ENCODE data around the gene DENND5B. TPM values are rescaled to one million over a fixed set of nuclear protein-coding genes. Genes with fewer than 3 reads are reported as not detected.
A peak's percentile ranks its signal among the peaks of the same experiment; 100 is the strongest.
"Not testable (repeated sequence)": the region's sequence is repeated elsewhere in the genome, so short reads cannot be mapped to it uniquely, and the experiment has no call there.

DENND5B gene
- total RNA-seq, 1 experiment from 2014 or later, result 15.6 TPM

DNA sequence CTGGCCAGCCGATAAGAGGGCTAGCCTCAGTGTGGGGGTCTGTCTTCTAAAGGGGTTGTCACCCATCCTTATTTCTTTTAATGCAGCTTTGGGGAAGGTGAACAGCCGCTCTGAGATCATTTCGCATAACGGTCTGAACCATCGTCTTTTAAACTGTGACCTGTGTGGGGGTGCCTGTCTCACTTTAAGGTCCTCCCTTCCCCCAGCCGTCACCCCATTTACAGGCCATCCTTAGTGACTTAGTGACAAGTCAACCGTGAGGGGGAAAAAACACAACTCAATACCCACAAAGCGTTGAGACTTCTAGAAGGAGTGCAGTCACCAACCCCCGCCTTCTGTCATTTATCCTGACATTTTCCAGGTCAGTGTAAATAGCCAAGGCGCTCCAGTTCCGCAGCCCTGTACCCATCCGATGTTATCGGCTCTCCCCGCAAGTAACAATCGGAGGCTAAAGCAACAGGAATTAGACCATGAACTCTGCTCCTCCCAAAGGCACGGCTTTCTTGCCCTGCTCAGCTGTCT, 505 bp upstream of the DENND5B start:
- peak; percentile 15 for DNase-seq (ENCODE audit: low read depth)

- DNase-seq (ENCODE audit: low read depth), result peak; percentile 74
Measured at GRCh38 chr12:31589904-31590641, 863 bp downstream of the DENND5B start.

DNA sequence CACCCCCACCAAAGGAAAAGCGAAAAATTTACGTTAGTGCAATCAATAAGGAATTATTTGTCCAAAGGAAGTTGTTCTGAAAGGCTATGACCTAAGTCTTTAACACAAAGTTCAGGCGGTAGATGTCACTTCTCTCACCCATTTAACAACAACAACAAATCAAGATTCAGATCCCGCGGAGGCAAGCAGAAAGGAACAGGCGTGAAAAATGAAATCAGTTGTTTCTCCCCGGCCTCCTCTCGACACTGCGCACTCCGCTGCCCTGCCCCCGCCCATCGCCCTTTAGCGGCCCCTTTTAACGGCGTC, 1.4 kb downstream of the DENND5B start:
- DNase-seq (ENCODE audit: low read depth), result no peak

DNA sequence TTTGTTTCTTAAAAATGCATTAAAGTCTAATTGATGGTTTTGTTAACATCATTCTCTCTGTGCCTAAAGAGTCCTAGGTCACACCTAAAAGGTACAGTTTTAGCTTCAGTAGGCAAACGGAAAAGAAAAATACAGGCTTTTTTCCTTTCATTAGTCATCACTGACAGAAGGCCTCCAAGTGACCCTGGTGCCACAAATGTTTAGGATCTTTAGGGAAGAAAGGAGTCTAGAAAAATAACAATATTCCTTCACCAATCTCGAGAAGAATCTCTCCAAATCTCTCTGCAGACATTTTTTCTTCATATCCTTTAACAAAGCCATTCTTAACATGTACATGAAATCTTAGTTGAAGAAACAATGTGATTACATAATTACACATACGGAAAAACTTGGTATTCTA, 2.0 kb downstream of the DENND5B start:
- peak; percentile 20 for DNase-seq (ENCODE audit: low read depth)

DNA sequence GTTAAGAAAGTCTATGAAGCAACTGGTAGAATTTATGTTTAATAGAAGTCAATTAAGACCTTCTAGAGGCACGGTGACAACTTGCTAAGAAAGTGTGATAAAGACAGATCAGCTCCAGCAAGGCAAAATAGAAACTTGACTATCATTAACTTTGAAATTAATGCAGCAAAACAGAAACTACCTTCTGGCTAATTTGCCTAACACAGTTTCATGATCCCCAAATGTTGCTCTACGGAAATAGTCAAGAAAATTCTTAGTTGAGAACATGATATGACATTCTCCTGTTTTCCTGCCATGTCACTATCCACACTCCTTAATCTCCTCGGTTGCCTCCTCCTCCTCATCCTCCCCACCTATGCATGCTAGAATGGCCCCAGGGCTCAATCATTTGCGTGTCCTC, 4.2 kb downstream of the DENND5B start:
- DNase-seq (ENCODE audit: low read depth), result no peak

- DNase-seq (ENCODE audit: low read depth), result no peak
Measured at GRCh38 chr12:31585895-31586294, 5.0 kb downstream of the DENND5B start.

- DNase-seq (ENCODE audit: low read depth), result peak; percentile 67
Measured at GRCh38 chr12:31585271-31585670, 5.7 kb downstream of the DENND5B start.

DNA sequence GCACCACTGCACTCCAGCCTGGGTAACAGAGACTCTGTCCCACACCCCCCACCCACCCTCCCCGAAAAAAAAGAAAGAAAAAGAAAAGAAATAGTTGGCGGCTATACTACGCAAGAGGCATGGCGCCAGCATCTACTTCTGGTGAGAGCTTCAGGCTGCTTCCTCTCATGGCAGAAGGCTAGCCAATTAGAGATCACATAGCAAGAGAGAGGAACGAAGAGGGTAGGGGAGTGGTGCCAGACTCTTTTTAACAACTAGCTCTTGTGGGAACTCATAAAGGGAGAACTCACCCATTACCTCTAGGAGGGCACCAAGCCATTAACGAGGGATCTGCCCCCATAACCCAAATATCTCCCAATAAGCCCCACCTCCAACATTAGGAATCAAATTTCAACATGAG, 6.2 kb downstream of the DENND5B start:
- DNase-seq (ENCODE audit: low read depth), result no peak

DNA sequence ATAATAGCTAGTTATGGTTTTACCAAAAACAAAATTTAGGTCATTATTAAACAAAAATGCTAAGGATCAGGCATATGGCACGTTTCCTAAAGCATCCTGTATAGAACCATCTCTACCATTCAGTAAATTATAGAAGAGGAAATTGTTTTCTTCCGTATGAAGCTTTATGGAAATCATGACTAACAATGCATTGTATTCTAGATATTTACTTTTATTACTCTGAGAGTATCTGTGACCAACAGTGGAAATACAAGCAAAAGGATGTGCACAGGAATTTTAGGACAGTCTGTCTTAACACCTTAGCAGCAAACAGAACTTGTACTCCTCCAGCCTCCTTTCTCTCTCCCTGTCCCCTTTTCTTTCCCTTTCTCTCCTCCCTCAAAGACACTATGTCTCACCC, 7.1 kb downstream of the DENND5B start:
- no peak for DNase-seq (ENCODE audit: low read depth)

DNA sequence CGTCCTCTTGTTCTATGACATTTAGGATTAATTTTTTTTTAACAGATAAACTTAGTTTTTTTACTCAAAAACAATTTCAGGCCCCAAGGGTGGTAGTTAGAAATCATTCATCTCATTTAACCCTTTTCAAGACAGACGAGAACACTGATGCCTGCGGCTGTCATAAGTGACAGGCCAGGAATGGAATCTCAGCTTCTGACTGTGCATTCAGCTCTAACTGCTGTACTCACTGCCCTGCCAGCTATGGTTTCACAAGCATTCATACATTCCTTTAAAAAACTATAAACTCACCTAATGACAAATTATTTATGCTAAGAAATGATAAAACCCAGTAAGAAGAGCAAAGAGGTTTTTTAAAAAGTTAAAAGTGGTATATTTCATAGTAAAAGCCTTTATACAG, 8.8 kb downstream of the DENND5B start:
- DNase-seq (ENCODE audit: low read depth), result no peak

GRCh38 chr12:31578632-31579031, 12.3 kb downstream of the DENND5B start:
- DNase-seq (ENCODE audit: low read depth), result no peak

DNA sequence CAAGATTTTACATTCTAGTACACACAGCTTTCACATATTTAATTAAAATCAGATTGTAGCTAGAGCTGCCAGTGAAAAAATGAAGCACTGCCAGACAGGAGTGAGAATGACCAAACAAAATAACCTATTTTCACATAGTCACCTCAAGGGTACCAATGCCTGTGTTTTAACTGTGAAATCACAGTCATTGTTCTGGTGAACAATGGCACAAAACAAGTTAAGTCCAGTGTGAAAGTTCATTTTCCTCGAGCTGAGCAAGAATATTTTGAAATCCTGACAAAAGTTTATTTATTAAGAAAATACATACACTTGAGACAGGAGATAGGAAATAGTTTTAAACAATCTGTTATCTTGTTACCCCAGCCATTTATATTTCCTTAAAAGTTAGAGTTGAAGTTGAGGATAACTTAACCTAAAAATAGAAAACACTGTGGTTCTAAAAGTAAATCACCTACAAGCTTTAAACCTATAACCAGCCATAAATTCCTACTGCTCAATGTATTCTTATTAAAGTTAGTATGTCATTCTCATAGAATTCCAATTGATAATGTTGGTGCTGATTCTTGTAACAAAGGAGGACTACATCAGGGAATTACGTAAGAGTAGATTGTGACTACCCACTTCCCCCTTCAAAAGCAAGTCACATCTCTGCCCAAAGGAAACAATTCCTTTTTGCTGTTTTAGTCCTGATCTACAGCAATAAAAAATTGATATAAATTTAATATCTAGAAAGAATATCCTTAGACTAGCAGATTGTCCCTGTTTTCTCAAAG, 15.9 kb downstream of the DENND5B start:
- peak; percentile 3 for DNase-seq (ENCODE audit: low read depth)

- not testable (repeated sequence) for DNase-seq (ENCODE audit: low read depth)
Measured at GRCh38 chr12:31574367-31574766, 16.6 kb downstream of the DENND5B start.

DNA sequence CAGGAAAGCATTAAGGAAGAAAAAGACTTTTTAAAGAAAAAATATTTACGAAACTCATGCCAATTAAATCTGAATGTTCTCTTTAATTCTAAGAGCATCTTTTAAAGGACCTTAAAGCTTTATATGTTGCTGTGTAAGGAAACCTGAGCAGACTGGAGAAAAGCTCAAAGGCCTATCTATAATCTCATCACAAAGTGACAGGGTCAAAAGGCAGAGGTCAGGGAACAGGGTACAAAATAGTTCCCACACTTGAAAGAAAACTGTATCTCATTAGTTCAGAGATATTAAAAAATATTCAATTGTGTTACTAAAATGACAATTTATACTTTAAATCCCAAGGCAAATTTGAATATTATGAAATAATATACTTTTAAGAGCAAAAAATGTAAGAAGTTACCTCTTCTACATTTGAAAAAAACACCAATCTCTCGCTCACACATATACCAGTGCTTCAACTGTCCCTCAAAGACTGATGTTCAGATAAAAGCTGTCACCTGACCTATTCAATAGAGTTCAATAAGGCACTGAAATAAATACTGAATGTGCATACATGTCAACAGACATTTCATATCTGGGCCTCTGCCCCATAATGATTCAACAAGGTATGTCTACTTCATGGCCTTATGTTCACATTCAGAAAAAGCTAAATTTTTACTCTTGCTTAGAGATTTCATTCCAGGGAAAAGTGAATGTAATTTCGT, 17.9 kb downstream of the DENND5B start:
- no peak for DNase-seq (ENCODE audit: low read depth)

DNA sequence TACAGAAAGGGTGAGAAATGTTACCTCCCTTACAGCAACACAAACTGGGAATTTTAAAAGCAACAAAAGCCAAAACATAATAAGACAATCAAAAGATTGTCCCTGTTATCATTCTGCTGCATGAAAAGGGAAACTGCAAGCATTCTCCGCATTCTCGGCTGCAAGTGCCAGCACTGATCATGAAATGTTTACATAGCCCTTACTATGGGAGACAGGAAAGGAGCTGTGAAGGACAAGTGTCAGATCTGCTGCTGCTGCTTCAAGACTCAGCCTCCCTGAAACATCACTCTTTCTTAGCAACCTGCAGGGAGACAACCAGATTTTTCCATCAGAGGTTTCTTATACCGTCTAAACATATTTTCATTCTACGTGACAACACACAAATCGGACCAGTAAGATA, 20.1 kb downstream of the DENND5B start:
- DNase-seq (ENCODE audit: low read depth), result no peak

DNA sequence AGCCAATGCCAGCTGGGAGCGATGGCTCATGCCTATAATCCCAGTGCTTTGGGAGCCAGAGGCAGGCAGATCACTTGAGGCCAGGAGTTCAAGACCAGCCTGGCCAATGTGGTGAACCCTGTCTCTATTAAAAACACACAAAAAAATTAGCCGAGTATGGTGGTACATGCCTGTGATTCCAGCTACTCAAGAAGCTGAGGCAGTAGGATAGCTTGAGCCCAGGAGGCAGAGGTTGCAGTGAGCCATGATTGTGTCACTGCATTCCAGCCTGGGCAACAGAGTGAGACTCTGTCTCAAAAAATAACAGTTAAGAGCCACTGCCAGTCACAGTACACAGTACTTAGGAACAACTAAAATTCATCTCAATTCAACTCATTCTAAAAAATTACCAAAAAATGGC, 21.4 kb downstream of the DENND5B start:
- DNase-seq (ENCODE audit: low read depth), result not testable (repeated sequence)

- no peak for DNase-seq (ENCODE audit: low read depth)
Measured at GRCh38 chr12:31568498-31568897, 22.4 kb downstream of the DENND5B start.

- no peak for DNase-seq (ENCODE audit: low read depth)
Measured at GRCh38 chr12:31567029-31567428, 23.9 kb downstream of the DENND5B start.

- DNase-seq (ENCODE audit: low read depth), result no peak
Measured at GRCh38 chr12:31566547-31566946, 24.4 kb downstream of the DENND5B start.

DNA sequence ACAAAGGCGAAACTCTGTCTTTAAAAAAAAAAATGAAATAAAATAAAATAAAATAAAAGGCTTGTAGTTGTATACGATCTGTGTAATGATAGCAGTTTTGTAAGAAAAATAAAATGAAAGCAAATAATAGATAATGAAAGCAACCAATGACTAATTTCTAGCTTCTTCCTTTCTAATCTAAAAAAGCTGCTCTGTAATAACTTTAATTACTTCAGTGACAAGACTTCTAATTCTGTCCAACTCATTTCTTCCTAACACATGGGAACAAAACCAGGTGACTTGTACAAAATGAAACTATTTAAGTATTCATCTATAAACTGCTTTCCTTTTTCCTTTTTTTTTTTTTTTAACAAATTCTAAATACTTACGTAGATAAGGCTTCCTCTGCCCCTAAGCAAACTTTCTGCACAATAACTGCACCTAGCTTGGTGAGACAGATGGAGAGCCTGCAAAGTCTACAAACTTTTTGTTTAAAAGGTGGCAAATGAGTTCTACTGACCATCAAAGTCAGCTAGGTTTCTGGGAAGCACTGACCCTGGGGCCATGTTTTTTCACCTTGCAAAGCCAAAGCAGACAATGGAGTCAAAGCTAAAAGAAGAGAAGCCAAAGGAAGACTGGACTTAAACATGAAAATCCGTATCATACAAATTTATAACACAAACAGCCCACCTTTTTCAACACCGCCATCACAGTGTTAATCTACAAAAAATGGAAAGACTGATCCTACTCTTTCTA, 28.2 kb downstream of the DENND5B start:
- no peak for DNase-seq (ENCODE audit: low read depth)

GRCh38 chr12:31560516-31560915, 30.4 kb downstream of the DENND5B start:
- DNase-seq (ENCODE audit: low read depth), result no peak

DNA sequence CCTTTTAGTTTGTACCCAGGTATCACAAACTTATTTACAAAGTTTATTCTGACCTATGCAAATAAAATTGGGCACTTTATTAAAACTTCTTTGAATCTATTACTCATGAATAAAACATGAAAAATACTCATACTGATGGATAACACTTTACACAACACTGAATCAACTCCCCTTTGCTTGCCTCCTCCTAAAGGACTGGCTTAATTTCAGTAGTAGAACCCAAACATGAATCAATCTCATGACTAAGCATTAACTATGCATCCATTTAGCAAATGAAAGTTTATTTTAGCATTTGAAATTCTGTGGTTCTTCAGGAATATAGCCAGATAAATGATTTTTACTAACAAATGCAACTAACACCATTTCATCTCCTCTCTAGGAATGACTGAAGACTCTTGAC, 32.4 kb downstream of the DENND5B start:
- DNase-seq (ENCODE audit: low read depth), result no peak
